CD14-positive monocyte (primary cell): ENCODE data around the gene BANP. TPM values are rescaled to one million over a fixed set of nuclear protein-coding genes. Genes with fewer than 3 reads are reported as not detected.
"Not testable (repeated sequence)": the region's sequence is repeated elsewhere in the genome, so short reads cannot be mapped to it uniquely, and the experiment has no call there.

Experiments used
- DNase-seq, 3 donors: peaks; one replicate each; pipeline ENCODE4 v3.0.0-alpha.2; 2011 to 2022
- H2AFZ ChIP-seq: 2 replicates; pipeline ENCODE4 v1.6.0; 2012; ENCODE audit warnings: mild to moderate bottlenecking, low read depth, low read length, inconsistent platforms; ENCODE audit not compliant: insufficient read depth, poor library complexity, severe bottlenecking
- H3K27ac ChIP-seq, 2 donors: 1 replicate in 1 of 2; 2 replicates in 1 of 2; pipeline ENCODE4 v1.5.1; 2012 to 2013; ENCODE audit warnings: low read length in 2 of 2, control low read depth in 1 of 2, inconsistent platforms in 1 of 2, low read depth in 1 of 2, mild to moderate bottlenecking in 1 of 2
- H3K27me3 ChIP-seq, 2 donors: one replicate each; pipeline versions ENCODE4 v1.6.0 to v1.6.1; 2011 to 2013; ENCODE audit warnings: low read length in 2 of 2; ENCODE audit not compliant: control insufficient read depth in 2 of 2, insufficient read depth in 2 of 2
- H3K36me3 ChIP-seq, 2 donors: replicated peaks in 1 of 2; 1 replicate in 1 of 2; 2 replicates in 1 of 2; pipeline versions ENCODE4 v1.5.1 to v1.6.1; 2012 to 2013; ENCODE audit warnings: low read length in 2 of 2, control low read depth in 1 of 2, inconsistent platforms in 1 of 2, mild to moderate bottlenecking in 1 of 2; ENCODE audit not compliant: insufficient read depth in 2 of 2, control insufficient read depth in 1 of 2
- H3K4me1 ChIP-seq, 2 donors: 1 replicate in 1 of 2; 2 replicates in 1 of 2; pipeline versions ENCODE4 v1.5.1 to v1.6.1; 2012 to 2013; ENCODE audit warnings: low read length in 2 of 2, control low read depth in 1 of 2, inconsistent platforms in 1 of 2, mild to moderate bottlenecking in 1 of 2, moderate library complexity in 1 of 2; ENCODE audit not compliant: insufficient read depth in 2 of 2, control insufficient read depth in 1 of 2
- H3K4me2 ChIP-seq: replicated peaks from 2 replicates; pipeline ENCODE3; 2012; ENCODE audit warnings: low read length, moderate library complexity, mild to moderate bottlenecking; ENCODE audit not compliant: poor library complexity, severe bottlenecking; ENCODE audit errors: extremely low read depth
- H3K4me3 ChIP-seq, 3 experiments: fragments of 200-600 bp in 1 of 3; sonication (generic) in 1 of 3; replicated peaks in 1 of 3; 1 replicate in 2 of 3; 2 replicates in 1 of 3; pipeline ENCODE4 v1.5.1; 2011 to 2013; ENCODE audit warnings: low read length in 3 of 3, mild to moderate bottlenecking in 3 of 3, control low read depth in 2 of 3, low read depth in 2 of 3, inconsistent platforms in 1 of 3, moderate library complexity in 1 of 3
- H3K79me2 ChIP-seq: 2 replicates; pipeline ENCODE4 v1.6.0; 2012; ENCODE audit warnings: mild to moderate bottlenecking, control low read depth, inconsistent platforms, low read length, moderate library complexity; ENCODE audit not compliant: insufficient read depth
- H3K9ac ChIP-seq: 2 replicates; pipeline ENCODE4 v1.6.0; 2017; ENCODE audit warnings: low read length, mild to moderate bottlenecking; ENCODE audit not compliant: insufficient read depth, poor library complexity, severe bottlenecking
- H3K9me3 ChIP-seq, 2 donors: replicated peaks in 1 of 2; 1 replicate in 1 of 2; 2 replicates in 1 of 2; pipeline versions ENCODE4 v1.5.1 to v1.6.1; 2012 to 2013; ENCODE audit warnings: low read length in 2 of 2, control low read depth in 1 of 2; ENCODE audit not compliant: control insufficient read depth in 1 of 2, insufficient read depth in 1 of 2
- H4K20me1 ChIP-seq: 2 replicates; pipeline ENCODE4 v1.6.0; 2012; ENCODE audit warnings: mild to moderate bottlenecking, low read length, control low read depth, moderate library complexity; ENCODE audit not compliant: insufficient read depth
- H3K27ac Mint-ChIP-seq, 7 donors: one replicate each; pipeline ENCODE4 v1.8.0; 2020; ENCODE audit warnings: mild to moderate bottlenecking in 7 of 7, mixed read lengths in 7 of 7, moderate library complexity in 6 of 7, inconsistent platforms in 2 of 7
- H3K27me3 Mint-ChIP-seq, 3 donors: one replicate each; pipeline ENCODE4 v1.8.0; 2021 to 2022; ENCODE audit warnings: low read depth in 3 of 3, mild to moderate bottlenecking in 3 of 3, mixed read lengths in 3 of 3, moderate library complexity in 3 of 3, inconsistent platforms in 1 of 3
- H3K36me3 Mint-ChIP-seq, 2 donors: one replicate each; pipeline ENCODE4 v1.8.0; 2020; ENCODE audit warnings: mixed read lengths in 2 of 2, inconsistent platforms in 1 of 2, mild to moderate bottlenecking in 1 of 2
- H3K4me1 Mint-ChIP-seq: one replicate; pipeline ENCODE4 v1.8.0; 2020; ENCODE audit warnings: mild to moderate bottlenecking, mixed read lengths
- H3K4me3 Mint-ChIP-seq, 2 donors: one replicate each; pipeline ENCODE4 v1.8.0; 2020; ENCODE audit warnings: mild to moderate bottlenecking in 2 of 2, mixed read lengths in 2 of 2, moderate library complexity in 1 of 2
- H3K9me3 Mint-ChIP-seq, 7 donors: one replicate each; pipeline ENCODE4 v1.8.0; 2020 to 2022; ENCODE audit warnings: mixed read lengths in 7 of 7, mild to moderate bottlenecking in 6 of 7, moderate library complexity in 6 of 7, inconsistent platforms in 2 of 7
- CTCF ChIP-seq: fragments of 200-600 bp; IDR thresholded peaks from one replicate; pipeline ENCODE4 v1.8.0; 2022; ENCODE audit warnings: antibody characterized with exemption, mild to moderate bottlenecking
- WGBS: methylation state at CpG from one replicate; pipeline ENCODE4 v1.1.5; 2013; ENCODE audit warnings: missing lambda C conversion rate; ENCODE audit not compliant: insufficient coverage; 5-methylcytosine and 5-hydroxymethylcytosine counted together
- intact Hi-C, 2 donors: fragments of 100-400 bp; cut with micrococcal nuclease; formaldehyde crosslinking; loops; one replicate each; pipeline versions ENCODE4 v1.15.0 to v1.15.1; 2023
- polyA plus RNA-seq, 3 donors: library from polyadenylated mRNA; depleted of rRNA in 1 of 3; unstranded in 2 of 3; stranded (reverse) in 1 of 3; fragments of 300-500 nt in 2 of 3; fragments of >200 nt in 1 of 3; fragmentation: Illumina TruSeq in 2 of 3; gene quantifications; 1 replicate in 2 of 3; 2 replicates in 1 of 3; pipeline ENCODE4 v1.2.3, GENCODE V29; 2012 to 2021

Gene BANP
- polyA plus RNA-seq, 3 donors, result 10.1 to 40.9 (median 11.7) TPM

- no peak overlapping the region for H3K4me2 ChIP-seq
- no peaks in the 10 kb centered on the region for H4K20me1 ChIP-seq
- H3K9me3 ChIP-seq, result no peaks in the 10 kb centered on the region
- Mint-ChIP-seq H3K4me3 (no peak overlapping the region), H3K27me3 (peaks cover 15 to 25% (median 21%) of the 10 kb centered on the region in 3 donors), H3K27ac (no peak overlapping the region), H3K9me3 (peaks cover 0 to 2% (median 0%) of the 10 kb centered on the region in 7 donors), H3K36me3 (no peaks in the 10 kb centered on the region), H3K4me1 (peaks cover 10% of the 10 kb centered on the region)
- H3K27me3 ChIP-seq, result peaks cover 0 to 5% of the 10 kb centered on the region in 2 donors
- no peaks in the 10 kb centered on the region for H3K79me2 ChIP-seq
- no peaks in the 10 kb centered on the region for H3K36me3 ChIP-seq
- no peak overlapping the region for H3K9ac ChIP-seq
- 53% methylated on average over 5 of the region's 11 CpGs for WGBS
- TF ChIP-seq CTCF, result peak; percentile 18
- no peak for DNase-seq
- intact Hi-C loops, result loop anchor here in 1 of 2 donors (10.0 kb wide), 1 partner anchor 504 kb away; no protein-coding TSS in a partner anchor
- no peak overlapping the region for H3K27ac ChIP-seq
- no peak overlapping the region for H3K4me3 ChIP-seq
- H3K4me1 ChIP-seq, result peaks cover 0 to 2% of the 10 kb centered on the region in 2 donors
- H2AFZ ChIP-seq, result no peak overlapping the region
Measured at GRCh38 chr16:87930456-87930855, 20.8 kb upstream of the BANP start.

GRCh38 chr16:87931504-87931903, 19.7 kb upstream of the BANP start:
- WGBS, result 85% methylated on average over 15 of the region's 17 CpGs
- Histone ChIP-seq H3K79me2 (no peaks in the 10 kb centered on the region), H3K27ac (no peak overlapping the region), H3K9me3 (no peaks in the 10 kb centered on the region), H3K4me2 (no peak overlapping the region), H2AFZ (no peak overlapping the region), H4K20me1 (no peaks in the 10 kb centered on the region), H3K36me3 (no peaks in the 10 kb centered on the region), H3K9ac (no peak overlapping the region), H3K4me3 (no peak overlapping the region), H3K4me1 (no peaks in the 10 kb centered on the region), H3K27me3 (peaks cover 0 to 5% of the 10 kb centered on the region in 2 donors)
- intact Hi-C loops, result loop anchor here in 1 of 2 donors (10.0 kb wide), 1 partner anchor 503 kb away; no protein-coding TSS in a partner anchor
- TF ChIP-seq CTCF, result no peak
- peaks cover 13 to 22% (median 17%) of the 10 kb centered on the region in 3 donors for H3K27me3 Mint-ChIP-seq
- H3K27ac Mint-ChIP-seq, result no peak overlapping the region
- H3K4me1 Mint-ChIP-seq, result peaks cover 5% of the 10 kb centered on the region
- H3K4me3 Mint-ChIP-seq, result no peak overlapping the region
- peaks cover 0 to 2% (median 0%) of the 10 kb centered on the region in 7 donors for H3K9me3 Mint-ChIP-seq
- H3K36me3 Mint-ChIP-seq, result no peaks in the 10 kb centered on the region
- peak in 2 of 3 donors; percentile 11 to 30 for DNase-seq

- not testable (repeated sequence) for H3K27me3 ChIP-seq, H2AFZ ChIP-seq
- 96% methylated on average over 11 of the region's 17 CpGs for WGBS
Measured at GRCh38 chr16:87932475-87933139, 18.6 kb upstream of the BANP start.

More at GRCh38 chr16:87932475-87933139, 18.6 kb upstream of the BANP start:
- H3K36me3 Mint-ChIP-seq, H3K9ac ChIP-seq, H3K36me3 ChIP-seq, H3K9me3 Mint-ChIP-seq, DNase-seq, H3K9me3 ChIP-seq, H3K27ac ChIP-seq, H3K4me3 Mint-ChIP-seq, H3K4me1 Mint-ChIP-seq, H3K4me1 ChIP-seq, H3K4me3 ChIP-seq, H3K4me2 ChIP-seq, H3K27ac Mint-ChIP-seq, H4K20me1 ChIP-seq, H3K79me2 ChIP-seq: not testable (repeated sequence)
- peaks cover 12 to 18% (median 12%) of the 10 kb centered on the region in 3 donors for H3K27me3 Mint-ChIP-seq
- intact Hi-C loops, result loop anchor here in 1 of 2 donors (10.0 kb wide), 1 partner anchor 502 kb away; no protein-coding TSS in a partner anchor
